Measurements from ENCODE around the gene MANBA.

GRCh38 chr4:102764901-102765300 lies 4.1 kb upstream of the MANBA start:
- TF ChIP-seq SMC3 (IDR thresholded peaks at IDR 0.05; ENCODE audit: low read length) (no peak), MXI1 (IDR thresholded peaks at IDR 0.05; ENCODE audit: borderline replicate concordance, low read depth, low read length) (no peak), ZNF572 (CRISPR knock-in tag; IDR thresholded peaks at IDR 0.05) (no peak), EEA1 (CRISPR knock-in tag; IDR thresholded peaks at IDR 0.05; ENCODE audit: borderline replicate concordance) (no peak), CTCF (CRISPR knock-in tag; IDR thresholded peaks at IDR 0.05) (no peak), AKNA (CRISPR knock-in tag; IDR thresholded peaks at IDR 0.05; ENCODE audit: borderline replicate concordance) (no peak), MAX (IDR thresholded peaks at IDR 0.05) (no peak), TCF12 (IDR thresholded peaks at IDR 0.05) (no peak), TCF12 (CRISPR knock-in tag; IDR thresholded peaks at IDR 0.05) (no peak), NFKBIZ (CRISPR knock-in tag; IDR thresholded peaks at IDR 0.05) (no peak)
